Suprapubic skin (tissue), 4 donors: ENCODE results near the gene PHF12. TPM values are rescaled to one million over a fixed set of nuclear protein-coding genes. Genes with fewer than 3 reads are reported as not detected.

Source experiments
- DNase-seq, 2 donors: peaks; one replicate each; pipeline ENCODE4 v3.0.0-alpha.2; 2019; ENCODE audit warnings: low spot score in 2 of 2
- H3K27ac ChIP-seq: fragments of 200-600 bp; sonication (generic); one replicate; pipeline ENCODE4 v1.5.1; 2019
- H3K27me3 ChIP-seq: fragments of 200-600 bp; sonication (generic); one replicate; pipeline ENCODE4 v1.5.1; 2019
- H3K36me3 ChIP-seq: fragments of 200-600 bp; sonication (generic); one replicate; pipeline ENCODE4 v1.5.1; 2019
- H3K4me1 ChIP-seq: fragments of 200-600 bp; sonication (generic); one replicate; pipeline ENCODE4 v1.5.1; 2019
- H3K4me3 ChIP-seq: fragments of 200-600 bp; sonication (generic); one replicate; pipeline ENCODE4 v1.5.1; 2019; ENCODE audit warnings: mild to moderate bottlenecking
- H3K9me3 ChIP-seq: fragments of 200-600 bp; sonication (generic); one replicate; pipeline ENCODE4 v1.5.1; 2019
- CTCF ChIP-seq, 2 donors: fragments of 200-600 bp in 1 of 2; fragments of 450-650 bp in 1 of 2; sonication (generic) in 1 of 2; IDR thresholded peaks; one replicate each; pipeline ENCODE4 v1.5.1; 2016 to 2019; ENCODE audit warnings: antibody characterized with exemption in 2 of 2, mild to moderate bottlenecking in 1 of 2, moderate library complexity in 1 of 2
- EP300 ChIP-seq: sonication (generic); formaldehyde crosslinking; IDR thresholded peaks from one replicate; pipeline ENCODE4 v1.6.1; 2017; ENCODE audit warnings: antibody characterized with exemption
- POLR2A ChIP-seq, 2 donors: fragments of 450-650 bp; IDR thresholded peaks; one replicate each; pipeline ENCODE4 v1.6.1; 2017; ENCODE audit warnings: antibody characterized with exemption in 2 of 2, mild to moderate bottlenecking in 2 of 2, moderate library complexity in 2 of 2
- POLR2AphosphoS5 ChIP-seq, 3 donors: sonication (generic); formaldehyde crosslinking; IDR thresholded peaks; one replicate each; pipeline ENCODE4 v1.6.1; 2017; ENCODE audit warnings: antibody characterized with exemption in 3 of 3
- WGBS: methylation state at CpG from one replicate; pipeline ENCODE4 v1.1.5; 2018; 5-methylcytosine and 5-hydroxymethylcytosine counted together
- total RNA-seq, 4 donors: library from RNA; depleted of rRNA; stranded (reverse); fragments of >200 nt; gene quantifications; one replicate each; pipeline ENCODE4 v1.1.0, GENCODE V29; 2016

Gene PHF12
- total RNA-seq, 4 donors from 2014 or later = 24.4 to 80.9 (median 35.4) TPM

GRCh38 chr17:28942925-28943324 is 8.4 kb downstream of the PHF12 start:
- peaks cover 63% of the 10 kb centered on the region for H3K4me1 ChIP-seq
- no peaks in the 10 kb centered on the region for H3K9me3 ChIP-seq
- no peaks in the 10 kb centered on the region for H3K27me3 ChIP-seq
- WGBS = 84% methylated on average over 2 of the region's 2 CpGs
- TF ChIP-seq EP300 (no peak), POLR2AphosphoS5 (IDR thresholded peaks at IDR 0.05) (no peak)
- no peak overlapping the region for H3K4me3 ChIP-seq
- H3K36me3 ChIP-seq = peaks cover 9% of the 10 kb centered on the region
- no peak overlapping the region for H3K27ac ChIP-seq
- DNase-seq = no peak

DNA sequence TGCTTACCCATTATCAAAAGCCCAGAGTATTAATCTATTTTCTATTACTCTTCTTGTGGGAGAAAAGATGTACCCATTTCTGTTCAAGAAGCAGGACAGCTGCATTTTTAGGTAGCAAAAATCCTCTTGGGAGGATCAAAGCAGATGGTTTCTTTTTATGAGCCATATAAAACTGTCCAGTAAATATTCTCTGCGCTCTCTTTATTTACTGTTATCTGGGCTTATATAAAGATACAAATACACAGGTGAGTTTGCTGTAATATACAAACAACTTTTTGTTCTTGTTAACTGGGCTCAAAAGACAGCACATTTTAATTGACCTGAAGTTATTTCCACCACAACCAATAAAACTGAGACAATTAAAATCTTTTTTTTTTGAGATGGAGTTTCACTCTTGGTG is 10.1 kb downstream of the PHF12 start:
- WGBS = 82% methylated on average over 1 of the region's 1 CpG
- no peak for DNase-seq
- Histone ChIP-seq H3K36me3 (peaks cover 9% of the 10 kb centered on the region), H3K4me3 (no peak overlapping the region), H3K27ac (no peak overlapping the region), H3K4me1 (peaks cover 64% of the 10 kb centered on the region), H3K9me3 (no peaks in the 10 kb centered on the region), H3K27me3 (no peaks in the 10 kb centered on the region)
- no peak for TF ChIP-seq POLR2AphosphoS5 (IDR thresholded peaks at IDR 0.05)
- no peak for TF ChIP-seq POLR2A (IDR thresholded peaks at IDR 0.05)
- no peak for TF ChIP-seq EP300
- TF ChIP-seq CTCF (IDR thresholded peaks at IDR 0.05) = no peak

- Histone ChIP-seq H3K27ac (no peak overlapping the region), H3K4me3 (no peak overlapping the region), H3K36me3 (peaks cover 9% of the 10 kb centered on the region), H3K27me3 (no peaks in the 10 kb centered on the region), H3K4me1 (peaks cover 63% of the 10 kb centered on the region), H3K9me3 (no peaks in the 10 kb centered on the region)
- TF ChIP-seq CTCF (IDR thresholded peaks at IDR 0.05) (no peak), EP300 (no peak), POLR2AphosphoS5 (IDR thresholded peaks at IDR 0.05) (no peak), POLR2A (IDR thresholded peaks at IDR 0.05) (no peak)
- WGBS = 76% methylated on average over 3 of the region's 3 CpGs
- no peak for DNase-seq
Observed at GRCh38 chr17:28940675-28941074, 10.6 kb downstream of the PHF12 start.

DNA sequence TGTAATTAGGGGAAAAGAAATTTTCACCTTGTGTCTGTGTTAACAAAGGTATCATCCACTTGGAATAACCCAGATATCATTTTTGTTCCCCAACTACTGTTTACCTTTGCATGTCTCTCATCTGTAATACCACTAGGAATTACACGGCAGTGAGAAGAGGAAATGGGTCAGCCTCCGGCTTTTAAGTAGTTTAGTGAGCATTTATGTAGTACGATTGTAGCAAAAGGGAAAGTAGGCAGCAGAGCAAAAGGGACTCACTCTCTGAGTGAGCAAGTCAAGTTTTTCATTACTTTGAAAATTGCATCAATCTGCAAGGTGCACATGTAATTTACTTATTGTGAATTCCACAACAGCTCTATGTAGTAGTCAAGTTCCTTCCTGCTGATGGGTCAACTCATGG is 11.2 kb downstream of the PHF12 start:
- H3K36me3 ChIP-seq = peaks cover 9% of the 10 kb centered on the region
- H3K27me3 ChIP-seq = no peaks in the 10 kb centered on the region
- H3K4me1 ChIP-seq = peaks cover 57% of the 10 kb centered on the region
- no peak for DNase-seq
- no peaks in the 10 kb centered on the region for H3K9me3 ChIP-seq
- no peak overlapping the region for H3K4me3 ChIP-seq
- H3K27ac ChIP-seq = no peak overlapping the region
- 61% methylated on average over 3 of the region's 3 CpGs for WGBS
- TF ChIP-seq EP300 (no peak), POLR2A (IDR thresholded peaks at IDR 0.05) (no peak), CTCF (IDR thresholded peaks at IDR 0.05) (no peak), POLR2AphosphoS5 (IDR thresholded peaks at IDR 0.05) (no peak)

GRCh38 chr17:28938552-28938951 is 12.8 kb downstream of the PHF12 start:
- peaks cover 51% of the 10 kb centered on the region for H3K4me1 ChIP-seq
- H3K27ac ChIP-seq = no peak overlapping the region
- TF ChIP-seq CTCF (IDR thresholded peaks at IDR 0.05) (no peak), POLR2A (IDR thresholded peaks at IDR 0.05) (no peak), POLR2AphosphoS5 (IDR thresholded peaks at IDR 0.05) (no peak), EP300 (no peak)

More at GRCh38 chr17:28938552-28938951, 12.8 kb downstream of the PHF12 start:
- H3K4me3 ChIP-seq = no peak overlapping the region
- no peaks in the 10 kb centered on the region for H3K27me3 ChIP-seq
- no peak for DNase-seq
- no peaks in the 10 kb centered on the region for H3K9me3 ChIP-seq
- peaks cover 8% of the 10 kb centered on the region for H3K36me3 ChIP-seq
